ENCODE results near the gene THEM5.

Gene THEM5

GRCh38 chr1:151825751-151826660 is 27.5 kb downstream of the THEM5 start:
- Histone ChIP-seq H3K4me1 (ENCODE audit: control insufficient read depth in 1 of 2, insufficient read depth in 1 of 2, low read depth in 1 of 2, low read length in 1 of 2) (peaks cover 10 to 14% of the 10 kb centered on the region in 2 experiments), H3K4me3 (ENCODE audit: low read depth in 1 of 2, low read length in 1 of 2) (no peak overlapping the region), H3K36me3 (no peaks in the 10 kb centered on the region), H3K27ac (no peak overlapping the region), H3K9me3 (no peaks in the 10 kb centered on the region), H3K27me3 (peaks cover 13% of the 10 kb centered on the region)
- TF ChIP-seq, protein P1, sequence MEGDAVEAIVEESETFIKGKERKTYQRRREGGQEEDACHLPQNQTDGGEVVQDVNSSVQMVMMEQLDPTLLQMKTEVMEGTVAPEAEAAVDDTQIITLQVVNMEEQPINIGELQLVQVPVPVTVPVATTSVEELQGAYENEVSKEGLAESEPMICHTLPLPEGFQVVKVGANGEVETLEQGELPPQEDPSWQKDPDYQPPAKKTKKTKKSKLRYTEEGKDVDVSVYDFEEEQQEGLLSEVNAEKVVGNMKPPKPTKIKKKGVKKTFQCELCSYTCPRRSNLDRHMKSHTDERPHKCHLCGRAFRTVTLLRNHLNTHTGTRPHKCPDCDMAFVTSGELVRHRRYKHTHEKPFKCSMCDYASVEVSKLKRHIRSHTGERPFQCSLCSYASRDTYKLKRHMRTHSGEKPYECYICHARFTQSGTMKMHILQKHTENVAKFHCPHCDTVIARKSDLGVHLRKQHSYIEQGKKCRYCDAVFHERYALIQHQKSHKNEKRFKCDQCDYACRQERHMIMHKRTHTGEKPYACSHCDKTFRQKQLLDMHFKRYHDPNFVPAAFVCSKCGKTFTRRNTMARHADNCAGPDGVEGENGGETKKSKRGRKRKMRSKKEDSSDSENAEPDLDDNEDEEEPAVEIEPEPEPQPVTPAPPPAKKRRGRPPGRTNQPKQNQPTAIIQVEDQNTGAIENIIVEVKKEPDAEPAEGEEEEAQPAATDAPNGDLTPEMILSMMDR (IDR thresholded peaks at IDR 0.05), result no peak

- TF ChIP-seq, protein P1 (IDR thresholded peaks at IDR 0.05), result no peak
- H3K36me3 ChIP-seq, result no peaks in the 10 kb centered on the region
- no peak overlapping the region for H3K4me3 ChIP-seq (ENCODE audit: low read depth in 1 of 2, low read length in 1 of 2)
- peaks cover 13% of the 10 kb centered on the region for H3K27me3 ChIP-seq
- no peak overlapping the region for H3K27ac ChIP-seq
- H3K4me1 ChIP-seq (ENCODE audit: control insufficient read depth in 1 of 2, insufficient read depth in 1 of 2, low read depth in 1 of 2, low read length in 1 of 2), result peaks cover 10 to 14% of the 10 kb centered on the region in 2 experiments
- no peaks in the 10 kb centered on the region for H3K9me3 ChIP-seq
Observed at GRCh38 chr1:151825204-151825603, 28.3 kb downstream of the THEM5 start.

GRCh38 chr1:151823175-151823574 is 30.3 kb downstream of the THEM5 start:
- no peak overlapping the region for H3K27ac ChIP-seq
- H3K36me3 ChIP-seq, result no peaks in the 10 kb centered on the region
- H3K9me3 ChIP-seq, result no peaks in the 10 kb centered on the region
- TF ChIP-seq, protein P1 (IDR thresholded peaks at IDR 0.05), result no peak
- peaks cover 13% of the 10 kb centered on the region for H3K27me3 ChIP-seq
- H3K4me3 ChIP-seq (ENCODE audit: low read depth in 1 of 2, low read length in 1 of 2), result no peak overlapping the region
- H3K4me1 ChIP-seq (ENCODE audit: control insufficient read depth in 1 of 2, insufficient read depth in 1 of 2, low read depth in 1 of 2, low read length in 1 of 2), result peaks cover 3 to 5% of the 10 kb centered on the region in 2 experiments

GRCh38 chr1:151822404-151822803 is 31.1 kb downstream of the THEM5 start:
- Histone ChIP-seq H3K27ac (no peak overlapping the region), H3K27me3 (peaks cover 9% of the 10 kb centered on the region), H3K4me3 (ENCODE audit: low read depth in 1 of 2, low read length in 1 of 2) (no peak overlapping the region), H3K36me3 (no peaks in the 10 kb centered on the region), H3K9me3 (no peaks in the 10 kb centered on the region), H3K4me1 (ENCODE audit: control insufficient read depth in 1 of 2, insufficient read depth in 1 of 2, low read depth in 1 of 2, low read length in 1 of 2) (peaks cover 0 to 2% of the 10 kb centered on the region in 2 experiments)
- TF ChIP-seq, protein P1 (IDR thresholded peaks at IDR 0.05), result no peak

DNA sequence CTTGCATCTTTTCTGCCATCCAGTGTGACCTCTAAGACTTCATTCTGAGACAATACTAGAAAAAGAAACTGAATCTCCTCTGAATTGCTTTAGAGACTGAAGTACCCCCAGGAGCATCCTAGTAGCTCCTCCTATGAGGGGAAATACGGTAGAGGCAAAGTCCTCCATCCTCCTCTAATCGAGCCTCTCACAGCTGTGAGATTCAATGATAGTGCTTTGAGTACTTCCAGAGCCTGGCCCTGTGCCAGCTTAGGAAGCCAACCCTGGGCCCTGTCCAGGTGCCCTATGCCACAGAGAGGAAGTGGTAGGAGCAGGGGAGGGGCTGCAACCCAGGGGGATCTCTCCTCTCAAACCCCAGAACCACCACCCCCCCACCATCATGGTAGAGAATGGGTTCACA is 32.6 kb downstream of the THEM5 start:
- TF ChIP-seq, protein P1 (IDR thresholded peaks at IDR 0.05), result no peak
- peaks cover 0 to 5% of the 10 kb centered on the region in 2 experiments for H3K4me1 ChIP-seq (ENCODE audit: control insufficient read depth in 1 of 2, insufficient read depth in 1 of 2, low read depth in 1 of 2, low read length in 1 of 2)
- no peak overlapping the region for H3K4me3 ChIP-seq (ENCODE audit: low read depth in 1 of 2, low read length in 1 of 2)
- H3K36me3 ChIP-seq, result no peaks in the 10 kb centered on the region
- peaks cover 11% of the 10 kb centered on the region for H3K27me3 ChIP-seq
- H3K27ac ChIP-seq, result no peak overlapping the region
- H3K9me3 ChIP-seq, result no peaks in the 10 kb centered on the region

Data from neutrophil (primary cell).